ENCODE data around the gene OTOA.
"Not testable (repeated sequence)": the region's sequence is repeated elsewhere in the genome, so short reads cannot be mapped to it uniquely, and the experiment has no call there.

The OTOA gene

DNA sequence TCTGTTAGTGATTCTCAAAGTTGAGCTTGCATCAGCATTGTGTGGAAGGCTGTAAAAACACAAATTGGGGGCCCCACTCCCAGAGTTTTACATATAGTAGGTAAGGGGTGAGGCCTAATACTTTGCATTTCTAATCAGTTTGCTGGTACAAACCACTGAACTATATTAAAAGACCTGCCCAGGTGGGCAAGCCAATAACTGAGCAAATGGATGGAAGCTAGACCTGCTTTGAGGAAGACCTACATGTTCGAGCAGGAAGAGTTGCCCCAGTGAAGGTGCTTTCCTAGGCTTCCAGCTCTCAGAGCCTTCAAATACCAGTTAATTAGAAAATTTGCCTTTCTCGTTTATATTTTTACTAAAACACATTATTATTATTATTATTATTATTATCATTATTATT lies 56.8 kb downstream of the OTOA start:
- H3K4me3 ChIP-seq (ENCODE audit: low read depth, low read length): no peak overlapping the region
- DNase-seq (ENCODE audit: low read depth): no peak
- TF ChIP-seq, protein P1, sequence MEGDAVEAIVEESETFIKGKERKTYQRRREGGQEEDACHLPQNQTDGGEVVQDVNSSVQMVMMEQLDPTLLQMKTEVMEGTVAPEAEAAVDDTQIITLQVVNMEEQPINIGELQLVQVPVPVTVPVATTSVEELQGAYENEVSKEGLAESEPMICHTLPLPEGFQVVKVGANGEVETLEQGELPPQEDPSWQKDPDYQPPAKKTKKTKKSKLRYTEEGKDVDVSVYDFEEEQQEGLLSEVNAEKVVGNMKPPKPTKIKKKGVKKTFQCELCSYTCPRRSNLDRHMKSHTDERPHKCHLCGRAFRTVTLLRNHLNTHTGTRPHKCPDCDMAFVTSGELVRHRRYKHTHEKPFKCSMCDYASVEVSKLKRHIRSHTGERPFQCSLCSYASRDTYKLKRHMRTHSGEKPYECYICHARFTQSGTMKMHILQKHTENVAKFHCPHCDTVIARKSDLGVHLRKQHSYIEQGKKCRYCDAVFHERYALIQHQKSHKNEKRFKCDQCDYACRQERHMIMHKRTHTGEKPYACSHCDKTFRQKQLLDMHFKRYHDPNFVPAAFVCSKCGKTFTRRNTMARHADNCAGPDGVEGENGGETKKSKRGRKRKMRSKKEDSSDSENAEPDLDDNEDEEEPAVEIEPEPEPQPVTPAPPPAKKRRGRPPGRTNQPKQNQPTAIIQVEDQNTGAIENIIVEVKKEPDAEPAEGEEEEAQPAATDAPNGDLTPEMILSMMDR (IDR thresholded peaks at IDR 0.05; ENCODE audit: control insufficient read depth, extremely low read depth, insufficient read depth): no peak

DNA sequence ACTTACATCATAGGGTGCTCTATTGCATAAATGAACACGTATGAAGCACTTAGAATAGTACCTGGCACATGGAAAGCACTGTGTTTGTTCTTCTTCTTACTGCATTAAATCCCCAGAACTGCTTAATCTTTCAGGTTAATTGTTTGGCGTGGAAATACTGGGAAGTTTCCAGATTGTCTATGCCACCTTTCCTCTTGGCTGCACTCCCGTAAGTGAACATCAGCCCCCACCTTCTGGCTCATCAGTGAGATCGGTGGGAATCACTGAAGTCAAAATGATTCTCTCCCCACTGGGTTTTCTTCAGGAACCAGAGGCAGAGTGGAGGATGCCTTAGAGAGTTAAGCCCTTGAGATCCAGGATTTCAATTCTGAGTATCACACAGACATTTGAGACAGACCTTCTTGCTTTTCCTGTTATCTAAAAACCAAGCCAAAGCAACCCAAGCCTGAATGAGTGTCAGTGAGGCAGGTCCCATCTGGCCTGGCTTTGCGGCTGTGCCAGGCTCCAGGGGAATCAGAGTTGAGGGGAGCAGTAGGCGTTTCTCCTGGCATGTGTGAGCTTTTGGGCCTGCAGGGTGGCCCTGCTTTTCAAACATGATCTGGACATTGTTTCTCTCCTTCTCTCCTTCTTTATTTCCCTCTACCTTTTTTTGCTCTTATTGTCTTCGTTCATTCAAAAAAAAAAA lies 59.1 kb downstream of the OTOA start:
- TF ChIP-seq, protein P1 (IDR thresholded peaks at IDR 0.05; ENCODE audit: control insufficient read depth, extremely low read depth, insufficient read depth): no peak
- DNase-seq (ENCODE audit: low read depth): no peak
- no peak overlapping the region for H3K4me3 ChIP-seq (ENCODE audit: low read depth, low read length)

DNA sequence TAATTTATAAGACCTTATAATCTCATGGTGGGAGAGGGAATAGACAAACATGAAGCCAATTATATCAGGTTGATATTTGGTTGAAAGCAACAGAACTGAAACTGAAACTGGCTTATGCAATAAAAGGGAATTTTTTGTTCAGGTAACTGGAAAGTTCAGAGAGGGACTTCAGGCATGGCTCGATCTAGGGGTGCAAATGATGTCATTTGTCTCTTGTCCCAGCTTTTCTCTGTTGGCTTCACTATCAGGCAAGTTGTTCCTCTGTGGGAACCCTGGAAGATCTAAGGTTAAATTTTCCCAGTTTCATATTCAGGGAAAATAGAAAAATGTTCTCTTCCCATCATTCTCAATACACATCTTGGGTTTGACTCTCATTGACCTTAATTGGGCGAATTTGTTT lies 59.8 kb downstream of the OTOA start:
- TF ChIP-seq, protein P1 (IDR thresholded peaks at IDR 0.05; ENCODE audit: control insufficient read depth, extremely low read depth, insufficient read depth): no peak
- DNase-seq (ENCODE audit: low read depth): no peak

DNA sequence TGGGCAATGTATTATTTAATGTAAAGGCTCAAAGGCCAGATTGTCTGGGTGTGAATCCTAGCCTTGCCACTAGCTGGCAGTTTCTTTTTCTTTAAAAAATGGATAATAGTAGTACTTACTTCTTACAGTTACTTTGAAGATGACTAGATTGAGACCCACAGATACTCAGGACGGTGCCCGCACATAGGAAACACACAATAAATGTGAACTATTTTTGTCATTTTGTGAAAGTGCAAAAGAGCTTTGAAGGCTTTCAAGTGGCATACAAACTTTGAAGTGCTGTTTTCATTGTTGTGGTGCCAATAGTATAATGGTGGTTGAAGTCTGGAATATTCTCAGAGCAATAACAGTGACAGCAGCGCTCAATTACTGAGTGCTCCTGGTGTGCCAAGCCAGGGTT lies 63.6 kb downstream of the OTOA start:
- TF ChIP-seq, protein P1 (IDR thresholded peaks at IDR 0.05; ENCODE audit: control insufficient read depth, extremely low read depth, insufficient read depth): no peak
- no peak overlapping the region for H3K4me3 ChIP-seq (ENCODE audit: low read depth, low read length)
- DNase-seq (ENCODE audit: low read depth): no peak

More for the DNA sequence above, 59.8 kb downstream of the OTOA start:
- H3K4me3 ChIP-seq (ENCODE audit: low read depth, low read length): no peak overlapping the region

DNA sequence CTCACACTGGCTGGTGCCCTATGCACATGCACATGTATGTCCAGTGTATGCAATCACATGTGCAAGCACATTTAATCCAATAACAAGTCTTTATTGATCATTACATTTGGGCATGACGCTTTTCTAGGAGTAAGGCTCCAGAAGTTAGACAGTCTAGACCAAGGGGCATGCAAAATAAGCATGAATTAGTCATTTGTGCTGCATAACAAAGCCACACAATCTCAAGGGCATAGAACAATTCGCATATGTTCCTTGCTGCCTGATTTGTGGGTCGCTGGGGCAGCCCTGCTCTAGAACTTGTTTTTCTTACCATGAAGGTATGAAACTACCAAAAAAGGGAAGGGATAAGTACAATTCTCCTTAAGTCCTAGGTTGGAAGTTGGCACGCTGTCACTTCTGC lies 67.5 kb downstream of the OTOA start:
- DNase-seq (ENCODE audit: low read depth): not testable (repeated sequence)

DNA sequence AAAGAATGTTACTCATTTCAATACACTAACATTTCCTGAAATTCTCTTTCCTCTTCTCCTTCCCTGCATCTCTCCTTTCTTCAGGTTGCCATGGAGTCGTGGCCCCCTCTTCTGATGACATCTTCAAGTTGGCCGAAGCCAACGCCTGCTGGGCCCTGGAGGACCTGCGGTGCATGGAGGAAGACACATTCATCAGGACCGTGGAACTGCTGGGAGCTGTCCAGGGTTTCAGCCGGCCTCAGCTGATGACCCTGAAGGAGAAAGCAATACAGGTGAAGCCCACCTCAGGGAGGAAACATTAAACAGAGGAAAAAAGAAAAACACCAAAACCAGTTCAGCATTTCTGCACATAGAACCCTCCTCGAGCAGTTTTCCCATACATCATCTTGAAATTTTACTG lies 76.9 kb downstream of the OTOA start:
- not testable (repeated sequence) for H3K4me3 ChIP-seq (ENCODE audit: low read depth, low read length); DNase-seq (ENCODE audit: low read depth)

More for the DNA sequence above, 67.5 kb downstream of the OTOA start:
- H3K4me3 ChIP-seq (ENCODE audit: low read depth, low read length): not testable (repeated sequence)

DNA sequence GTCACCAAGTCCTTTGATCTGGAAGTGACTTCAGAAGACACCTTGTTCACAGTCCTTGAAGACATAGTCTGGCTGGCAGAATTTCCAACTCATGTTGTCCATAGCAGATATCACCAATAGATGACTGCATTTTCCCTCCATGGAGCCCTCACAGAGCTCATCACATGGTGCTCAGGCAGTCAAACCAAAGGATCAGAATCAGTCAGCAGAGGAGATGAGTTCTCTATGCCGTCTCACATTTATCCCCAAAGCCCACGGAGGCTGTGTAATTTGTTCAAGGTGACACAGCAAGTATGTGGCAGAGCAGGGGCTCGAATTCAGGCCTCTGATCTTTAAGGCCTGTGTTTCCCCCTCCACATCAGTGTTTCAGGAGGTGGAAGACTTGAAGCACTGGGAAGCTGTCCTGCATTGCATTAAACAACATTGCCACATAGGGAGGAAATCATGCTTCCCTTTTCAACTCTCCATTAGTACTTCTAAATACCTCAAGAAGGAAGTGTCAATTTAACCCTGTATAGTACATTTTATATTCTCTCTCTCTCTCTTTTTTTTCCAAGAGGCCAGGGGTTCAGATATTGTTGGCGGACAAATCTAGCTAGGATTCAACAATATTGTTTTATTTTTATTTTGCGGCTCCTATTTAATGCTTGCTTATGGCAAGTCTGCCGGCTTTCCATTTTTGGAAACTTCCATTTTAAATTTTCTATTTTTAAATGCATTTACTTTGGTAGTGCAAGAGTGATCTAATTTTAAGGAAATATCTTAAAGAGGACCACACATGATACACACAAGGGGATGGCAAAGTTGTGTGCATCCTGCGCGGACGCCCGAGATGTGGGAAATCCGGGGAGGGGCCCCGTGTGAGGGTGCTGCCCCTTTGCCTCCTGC lies 92.7 kb downstream of the OTOA start:
- not testable (repeated sequence) for H3K4me3 ChIP-seq (ENCODE audit: low read depth, low read length); DNase-seq (ENCODE audit: low read depth)

DNA sequence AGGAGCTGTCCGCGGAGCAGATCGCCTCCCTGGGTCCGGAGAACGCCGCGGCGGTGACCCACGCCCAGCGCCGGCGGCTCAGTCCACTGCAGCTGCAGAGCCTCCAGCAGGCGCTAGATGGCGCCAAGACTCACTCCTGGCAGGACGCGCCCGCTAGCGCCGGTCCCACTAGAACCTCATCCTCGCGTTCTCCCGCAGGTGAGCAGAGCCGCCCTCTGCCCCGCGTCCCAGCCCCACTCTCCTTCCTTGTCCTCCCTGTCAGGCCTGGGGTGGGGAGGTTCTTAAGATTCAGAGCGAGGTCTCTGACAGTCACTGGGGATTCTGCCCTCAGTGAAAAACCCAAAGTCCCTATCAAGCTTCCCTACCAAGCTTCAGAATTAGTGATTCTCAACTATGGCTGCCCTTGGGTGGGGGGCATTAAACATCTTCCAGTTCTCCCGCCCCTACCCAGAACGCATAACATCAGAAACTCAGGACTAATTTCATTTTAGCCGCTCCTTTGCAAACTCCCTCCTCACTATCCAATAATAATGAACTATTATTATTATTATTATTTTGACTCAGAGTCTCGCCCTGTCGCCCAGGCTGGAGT lies 93.4 kb downstream of the OTOA start:
- H3K4me3 ChIP-seq (ENCODE audit: low read depth, low read length); DNase-seq (ENCODE audit: low read depth): not testable (repeated sequence)

DNA sequence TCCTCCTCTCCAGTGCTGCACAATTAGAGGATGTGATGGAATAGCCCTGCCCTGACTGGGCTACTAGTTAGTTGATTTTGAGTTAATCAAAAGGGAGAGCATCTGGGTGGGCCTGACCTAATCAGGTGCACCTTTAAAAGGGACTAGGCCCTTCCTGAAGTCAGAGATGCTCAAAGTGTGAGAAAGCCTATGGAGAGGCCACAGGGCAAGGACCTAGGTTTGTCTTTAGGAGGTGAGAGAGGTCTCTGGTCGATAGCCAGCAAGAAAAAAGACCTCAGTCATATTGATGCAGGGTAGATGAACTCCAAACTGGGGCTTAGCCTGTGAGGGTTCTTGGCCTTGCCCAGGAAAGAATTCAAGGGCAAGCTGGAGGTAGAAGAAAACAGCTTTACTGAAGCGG lies 104.5 kb downstream of the OTOA start:
- H3K4me3 ChIP-seq (ENCODE audit: low read depth, low read length); DNase-seq (ENCODE audit: low read depth): not testable (repeated sequence)

DNA sequence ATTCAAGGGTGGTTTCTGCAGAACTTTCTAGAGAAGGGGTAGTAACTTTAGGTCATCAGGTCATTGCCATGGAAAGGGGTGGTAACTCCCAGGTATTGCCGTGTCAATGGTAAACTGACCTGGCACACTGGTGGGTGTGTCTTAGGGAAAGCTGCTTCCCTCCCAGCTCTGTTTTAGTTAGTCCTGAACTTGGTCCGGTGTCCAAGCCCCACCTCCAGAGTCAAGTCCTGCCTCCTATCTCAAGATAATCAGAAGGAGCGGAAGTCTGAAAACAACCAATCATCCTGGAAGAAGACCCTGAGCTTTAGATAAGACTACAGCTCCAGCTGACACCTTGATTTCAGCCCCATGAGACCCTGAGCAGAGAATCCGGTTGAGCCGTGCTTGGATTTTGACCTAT lies 105.0 kb downstream of the OTOA start:
- not testable (repeated sequence) for H3K4me3 ChIP-seq (ENCODE audit: low read depth, low read length); DNase-seq (ENCODE audit: low read depth)

DNA sequence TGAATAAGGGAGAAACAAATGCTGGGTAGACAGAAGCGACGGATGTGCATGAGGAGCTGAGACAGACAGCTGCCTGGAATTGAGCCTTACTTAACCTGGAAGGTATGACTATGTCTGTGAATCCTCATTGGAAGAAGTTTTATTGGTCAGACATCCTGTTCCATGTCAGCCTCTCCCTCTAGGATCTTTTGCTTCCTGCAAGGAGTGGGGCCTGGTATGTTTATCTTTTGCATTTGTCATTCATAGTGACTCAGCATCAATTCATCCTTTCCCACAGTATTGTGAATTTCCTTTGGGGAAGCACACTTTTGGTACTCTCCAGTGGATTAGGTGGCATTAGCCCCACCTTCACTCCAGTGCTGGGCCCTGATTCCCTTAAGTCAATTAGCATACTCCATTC lies 105.5 kb downstream of the OTOA start:
- DNase-seq (ENCODE audit: low read depth): peak; percentile 1
- H3K4me3 ChIP-seq (ENCODE audit: low read depth, low read length): not testable (repeated sequence)

DNA sequence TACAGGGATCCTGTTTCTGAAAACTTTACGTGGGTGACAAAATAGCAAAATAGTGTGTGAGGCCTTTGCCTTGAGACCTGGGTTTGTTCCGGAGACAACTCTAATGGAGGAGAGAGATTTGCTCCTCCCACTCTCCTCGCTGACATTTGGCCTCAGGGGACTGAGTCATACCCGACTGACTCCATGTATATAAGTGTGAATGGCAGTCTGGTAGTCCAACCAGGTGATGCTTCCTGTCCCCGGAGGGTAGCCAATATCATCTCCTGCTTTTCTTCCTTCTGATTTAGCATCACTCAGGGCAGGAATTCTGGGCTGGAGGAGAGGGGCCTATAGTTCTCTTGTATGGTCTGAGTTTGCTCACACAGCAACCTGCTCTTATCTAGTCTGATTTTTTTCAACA lies 106.8 kb downstream of the OTOA start:
- not testable (repeated sequence) for DNase-seq (ENCODE audit: low read depth)

DNA sequence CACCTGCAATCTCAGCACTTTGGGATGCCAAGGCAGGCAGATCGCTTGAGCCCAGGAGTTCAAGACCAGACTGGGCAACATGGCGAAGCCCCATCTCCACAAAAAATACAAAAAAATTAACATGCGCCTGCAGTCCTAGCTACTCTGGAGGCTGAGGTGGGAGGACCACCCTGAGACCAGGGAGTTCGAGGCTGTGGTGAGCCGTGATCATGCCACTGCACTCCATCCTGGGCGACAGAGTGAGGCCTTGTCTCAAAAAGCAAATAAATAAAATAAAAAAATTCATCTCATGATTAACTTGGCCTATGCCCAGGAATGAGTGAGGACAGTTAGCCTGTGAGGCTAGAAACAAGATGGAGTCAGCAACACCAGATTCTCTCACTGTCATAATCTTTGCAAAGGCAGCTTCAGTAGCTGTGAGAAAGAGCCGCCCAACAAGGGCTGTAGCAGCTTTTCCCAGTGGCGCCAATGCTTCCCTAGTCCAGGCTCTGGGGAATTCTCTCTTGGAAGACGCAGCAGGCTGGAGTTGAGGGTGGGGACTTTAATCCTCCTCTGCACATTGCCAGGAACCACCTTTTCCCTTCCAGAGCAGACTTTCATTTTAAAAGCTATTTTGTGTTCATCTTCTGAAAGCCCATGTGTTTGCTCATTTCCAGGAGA lies 108.9 kb downstream of the OTOA start:
- not testable (repeated sequence) for DNase-seq (ENCODE audit: low read depth)

More for the DNA sequence above, 106.8 kb downstream of the OTOA start:
- not testable (repeated sequence) for H3K4me3 ChIP-seq (ENCODE audit: low read depth, low read length)

More for the DNA sequence above, 108.9 kb downstream of the OTOA start:
- not testable (repeated sequence) for H3K4me3 ChIP-seq (ENCODE audit: low read depth, low read length)

Measured in LNCaP clone FGC (cell line).